Measurements from ENCODE around the gene STK33.

Gene STK33

DNA sequence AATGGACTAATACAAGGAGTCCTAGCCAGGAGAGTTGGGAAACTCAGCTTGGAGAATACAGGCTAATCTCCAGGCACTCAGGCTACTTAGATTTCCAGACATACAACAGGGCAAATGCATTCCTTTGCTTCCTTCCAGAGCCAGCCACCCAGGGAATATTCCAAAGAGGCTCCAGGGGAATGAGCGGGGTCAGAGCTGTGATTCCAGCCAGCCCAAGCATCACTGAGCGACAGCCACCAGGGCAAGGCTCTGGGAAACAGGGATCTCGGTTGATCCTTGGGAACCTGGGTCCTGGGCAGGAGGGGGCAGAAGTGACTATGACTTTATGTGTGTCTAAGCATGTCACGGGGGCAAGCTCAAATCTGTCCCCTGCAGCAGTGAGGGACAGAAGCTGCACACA lies 218.1 kb downstream of the STK33 start:
- no peaks in the 10 kb centered on the region for H3K79me2 ChIP-seq (ENCODE audit: insufficient read depth, low read length)
- H3K27me3 ChIP-seq (ENCODE audit: insufficient read depth, low read length, poor library complexity): no peaks in the 10 kb centered on the region
- H3K4me1 ChIP-seq (ENCODE audit: insufficient read depth, low read length): no peaks in the 10 kb centered on the region
- ATAC-seq (ENCODE audit: insufficient read depth, low read depth) (no peak), DNase-seq (no peak)
- no peak for TF ChIP-seq EZH2 (IDR thresholded peaks at IDR 0.05; ENCODE audit: borderline replicate concordance, low read depth, low read length, severe bottlenecking)
- TF ChIP-seq, protein P1, sequence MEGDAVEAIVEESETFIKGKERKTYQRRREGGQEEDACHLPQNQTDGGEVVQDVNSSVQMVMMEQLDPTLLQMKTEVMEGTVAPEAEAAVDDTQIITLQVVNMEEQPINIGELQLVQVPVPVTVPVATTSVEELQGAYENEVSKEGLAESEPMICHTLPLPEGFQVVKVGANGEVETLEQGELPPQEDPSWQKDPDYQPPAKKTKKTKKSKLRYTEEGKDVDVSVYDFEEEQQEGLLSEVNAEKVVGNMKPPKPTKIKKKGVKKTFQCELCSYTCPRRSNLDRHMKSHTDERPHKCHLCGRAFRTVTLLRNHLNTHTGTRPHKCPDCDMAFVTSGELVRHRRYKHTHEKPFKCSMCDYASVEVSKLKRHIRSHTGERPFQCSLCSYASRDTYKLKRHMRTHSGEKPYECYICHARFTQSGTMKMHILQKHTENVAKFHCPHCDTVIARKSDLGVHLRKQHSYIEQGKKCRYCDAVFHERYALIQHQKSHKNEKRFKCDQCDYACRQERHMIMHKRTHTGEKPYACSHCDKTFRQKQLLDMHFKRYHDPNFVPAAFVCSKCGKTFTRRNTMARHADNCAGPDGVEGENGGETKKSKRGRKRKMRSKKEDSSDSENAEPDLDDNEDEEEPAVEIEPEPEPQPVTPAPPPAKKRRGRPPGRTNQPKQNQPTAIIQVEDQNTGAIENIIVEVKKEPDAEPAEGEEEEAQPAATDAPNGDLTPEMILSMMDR (IDR thresholded peaks at IDR 0.05; ENCODE audit: borderline replicate concordance, extremely low read depth, low read length, poor library complexity, severe bottlenecking): no peak
- no peak overlapping the region for H2AFZ ChIP-seq (ENCODE audit: low read depth, low read length)
- no peaks in the 10 kb centered on the region for H4K20me1 ChIP-seq (ENCODE audit: insufficient read depth, low read length)
- no peak overlapping the region for H3K4me2 ChIP-seq (ENCODE audit: insufficient read depth, low read length)
- H3K4me3 ChIP-seq (ENCODE audit: low read depth in 1 of 2, low read length in 2 of 2): no peak overlapping the region
- H3K36me3 ChIP-seq (ENCODE audit: insufficient read depth, low read length): no peaks in the 10 kb centered on the region
- H3K9me3 ChIP-seq (ENCODE audit: insufficient read depth, low read length, severe bottlenecking): no peaks in the 10 kb centered on the region
- H3K9ac ChIP-seq (ENCODE audit: low read depth, low read length): no peak overlapping the region
- no peak overlapping the region for H3K27ac ChIP-seq (ENCODE audit: low read length)

DNA sequence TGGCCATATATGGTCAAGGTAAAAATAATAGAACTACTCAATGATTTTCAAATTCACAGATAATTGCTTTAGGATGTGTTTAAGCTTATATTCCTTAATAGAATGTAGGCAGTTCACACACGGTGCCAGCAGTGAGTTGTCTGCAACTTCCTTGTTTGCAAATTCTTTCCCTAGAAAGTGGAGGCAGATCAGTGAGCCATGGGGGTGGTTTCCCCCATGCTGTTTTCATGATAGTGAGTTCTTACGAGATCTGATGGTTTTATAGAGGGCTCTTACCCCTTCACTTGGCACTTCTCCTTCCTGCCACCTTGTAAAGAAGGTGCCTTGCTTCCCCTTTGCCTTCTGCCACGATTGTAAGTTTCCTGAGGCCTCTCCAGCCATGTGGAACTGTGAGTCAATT lies 218.6 kb downstream of the STK33 start:
- ATAC-seq (ENCODE audit: insufficient read depth, low read depth) (no peak), DNase-seq (no peak)
- no peak overlapping the region for H3K9ac ChIP-seq (ENCODE audit: low read depth, low read length)
- no peaks in the 10 kb centered on the region for H3K27me3 ChIP-seq (ENCODE audit: insufficient read depth, low read length, poor library complexity)
- H3K27ac ChIP-seq (ENCODE audit: low read length): no peak overlapping the region
- H2AFZ ChIP-seq (ENCODE audit: low read depth, low read length): no peak overlapping the region
- no peaks in the 10 kb centered on the region for H3K79me2 ChIP-seq (ENCODE audit: insufficient read depth, low read length)
- H4K20me1 ChIP-seq (ENCODE audit: insufficient read depth, low read length): no peaks in the 10 kb centered on the region
- no peaks in the 10 kb centered on the region for H3K9me3 ChIP-seq (ENCODE audit: insufficient read depth, low read length, severe bottlenecking)
- no peak for TF ChIP-seq EZH2 (IDR thresholded peaks at IDR 0.05; ENCODE audit: borderline replicate concordance, low read depth, low read length, severe bottlenecking)
- no peak overlapping the region for H3K4me3 ChIP-seq (ENCODE audit: low read depth in 1 of 2, low read length in 2 of 2)
- no peaks in the 10 kb centered on the region for H3K36me3 ChIP-seq (ENCODE audit: insufficient read depth, low read length)
- H3K4me2 ChIP-seq (ENCODE audit: insufficient read depth, low read length): no peak overlapping the region
- H3K4me1 ChIP-seq (ENCODE audit: insufficient read depth, low read length): no peaks in the 10 kb centered on the region

DNA sequence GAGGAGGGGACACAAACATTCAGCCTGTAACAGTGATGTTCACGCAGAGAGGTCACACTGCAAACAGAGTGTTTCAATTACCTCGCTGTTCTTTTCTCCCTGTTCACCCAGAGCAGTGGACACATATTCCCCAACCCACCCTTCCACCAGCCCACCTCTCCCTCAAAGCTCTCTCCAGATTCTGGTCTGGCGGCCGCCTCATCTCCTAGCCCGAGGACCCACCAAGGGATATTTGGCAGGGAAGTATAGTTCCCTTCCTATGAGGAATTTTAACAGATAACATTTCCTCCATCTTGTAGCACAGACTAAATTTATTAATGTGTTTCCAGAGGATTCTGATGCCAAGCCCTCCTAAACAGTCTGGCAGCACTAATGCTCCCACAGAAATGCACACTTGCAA lies 219.3 kb downstream of the STK33 start:
- TF ChIP-seq, protein P1 (IDR thresholded peaks at IDR 0.05; ENCODE audit: borderline replicate concordance, extremely low read depth, low read length, poor library complexity, severe bottlenecking): no peak
- TF ChIP-seq EZH2 (IDR thresholded peaks at IDR 0.05; ENCODE audit: borderline replicate concordance, low read depth, low read length, severe bottlenecking): no peak
- H3K9ac ChIP-seq (ENCODE audit: low read depth, low read length): no peak overlapping the region
- H3K4me1 ChIP-seq (ENCODE audit: insufficient read depth, low read length): no peaks in the 10 kb centered on the region
- H2AFZ ChIP-seq (ENCODE audit: low read depth, low read length): no peak overlapping the region
- H3K36me3 ChIP-seq (ENCODE audit: insufficient read depth, low read length): no peaks in the 10 kb centered on the region
- no peak for DNase-seq
- no peak overlapping the region for H3K4me2 ChIP-seq (ENCODE audit: insufficient read depth, low read length)
- no peaks in the 10 kb centered on the region for H3K27me3 ChIP-seq (ENCODE audit: insufficient read depth, low read length, poor library complexity)
- no peak overlapping the region for H3K4me3 ChIP-seq (ENCODE audit: low read depth in 1 of 2, low read length in 2 of 2)
- H3K9me3 ChIP-seq (ENCODE audit: insufficient read depth, low read length, severe bottlenecking): no peaks in the 10 kb centered on the region
- no peaks in the 10 kb centered on the region for H3K79me2 ChIP-seq (ENCODE audit: insufficient read depth, low read length)
- no peaks in the 10 kb centered on the region for H4K20me1 ChIP-seq (ENCODE audit: insufficient read depth, low read length)
- no peak overlapping the region for H3K27ac ChIP-seq (ENCODE audit: low read length)
- ATAC-seq (ENCODE audit: insufficient read depth, low read depth): no peak

DNA sequence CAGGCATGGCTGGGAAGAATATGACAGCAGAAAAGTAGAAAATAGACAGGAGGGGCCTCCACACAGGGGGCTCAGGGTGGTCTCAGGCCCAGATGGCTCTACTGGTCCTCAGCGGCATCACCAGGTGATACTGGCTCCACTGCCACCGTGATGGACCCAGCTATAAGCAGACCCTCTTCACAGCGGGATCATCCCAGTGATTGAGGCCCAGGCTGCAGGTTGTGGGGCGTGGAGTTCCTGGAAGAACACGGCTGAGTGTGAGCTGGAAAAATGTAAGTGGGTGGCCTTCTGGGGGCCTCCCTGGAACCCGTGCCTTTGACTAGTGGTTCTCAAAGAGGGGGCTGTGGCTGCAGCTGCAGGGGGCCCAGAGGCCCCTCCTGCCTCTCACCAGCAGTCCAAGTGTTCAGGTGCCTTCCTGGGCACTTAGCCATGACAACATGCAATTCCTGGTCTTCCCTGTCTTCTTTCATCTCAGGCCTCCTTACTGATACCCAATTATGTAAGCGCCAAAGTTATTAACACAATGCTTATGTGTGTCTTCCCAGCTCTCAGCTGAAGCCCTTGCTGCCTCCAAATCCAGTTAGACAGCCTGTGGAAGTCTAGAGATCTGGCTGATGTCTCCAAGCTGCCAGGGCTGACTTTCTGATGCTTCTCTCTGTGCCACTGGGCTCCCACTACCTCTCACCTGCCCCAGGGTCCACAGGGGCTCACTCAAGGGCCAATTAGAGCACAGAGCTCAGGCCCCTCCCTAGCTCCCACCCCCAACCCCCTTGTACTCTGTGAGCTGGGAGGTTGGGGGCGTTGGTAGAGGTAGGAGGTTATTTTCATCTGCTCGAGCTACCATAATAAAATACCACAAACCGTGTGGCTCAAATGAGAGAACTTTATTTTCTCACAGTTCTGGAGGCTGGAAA lies 220.3 kb downstream of the STK33 start:
- Histone ChIP-seq H3K79me2 (ENCODE audit: insufficient read depth, low read length) (no peaks in the 10 kb centered on the region), H2AFZ (ENCODE audit: low read depth, low read length) (no peak overlapping the region), H3K27me3 (ENCODE audit: insufficient read depth, low read length, poor library complexity) (no peaks in the 10 kb centered on the region), H3K9ac (ENCODE audit: low read depth, low read length) (no peak overlapping the region), H3K36me3 (ENCODE audit: insufficient read depth, low read length) (no peaks in the 10 kb centered on the region), H3K4me1 (ENCODE audit: insufficient read depth, low read length) (no peaks in the 10 kb centered on the region), H4K20me1 (ENCODE audit: insufficient read depth, low read length) (no peaks in the 10 kb centered on the region), H3K4me3 (ENCODE audit: low read depth in 1 of 2, low read length in 2 of 2) (no peak overlapping the region), H3K27ac (ENCODE audit: low read length) (no peak overlapping the region), H3K4me2 (ENCODE audit: insufficient read depth, low read length) (no peak overlapping the region), H3K9me3 (ENCODE audit: insufficient read depth, low read length, severe bottlenecking) (no peaks in the 10 kb centered on the region)
- DNase-seq (no peak), ATAC-seq (ENCODE audit: insufficient read depth, low read depth) (no peak)
- TF ChIP-seq EZH2 (IDR thresholded peaks at IDR 0.05; ENCODE audit: borderline replicate concordance, low read depth, low read length, severe bottlenecking): no peak
- TF ChIP-seq, protein P1 (IDR thresholded peaks at IDR 0.05; ENCODE audit: borderline replicate concordance, extremely low read depth, low read length, poor library complexity, severe bottlenecking): no peak
